ENCODE results near the gene PPP2R5C.

PPP2R5C gene

DNA sequence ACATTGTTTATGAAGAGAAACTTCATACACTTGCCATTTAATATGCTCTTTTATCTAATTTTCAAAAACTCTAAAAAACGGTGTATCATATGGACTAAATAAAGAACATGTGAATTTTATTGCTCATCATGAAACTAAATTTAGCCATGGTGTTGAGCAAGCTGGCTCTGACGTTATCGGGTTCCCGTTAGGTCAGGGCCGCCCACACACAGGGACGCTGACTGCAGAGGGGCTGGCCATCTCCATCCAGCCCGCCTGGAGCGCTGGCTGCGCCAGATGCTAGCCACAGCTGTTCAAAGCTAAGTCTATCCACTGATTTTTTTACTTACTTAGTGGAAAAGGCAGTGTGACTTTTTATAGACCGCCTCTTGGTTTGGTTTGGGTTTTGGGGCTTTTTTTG lies 166.3 kb downstream of the PPP2R5C start:
- no peak overlapping the region for H3K27ac ChIP-seq

DNA sequence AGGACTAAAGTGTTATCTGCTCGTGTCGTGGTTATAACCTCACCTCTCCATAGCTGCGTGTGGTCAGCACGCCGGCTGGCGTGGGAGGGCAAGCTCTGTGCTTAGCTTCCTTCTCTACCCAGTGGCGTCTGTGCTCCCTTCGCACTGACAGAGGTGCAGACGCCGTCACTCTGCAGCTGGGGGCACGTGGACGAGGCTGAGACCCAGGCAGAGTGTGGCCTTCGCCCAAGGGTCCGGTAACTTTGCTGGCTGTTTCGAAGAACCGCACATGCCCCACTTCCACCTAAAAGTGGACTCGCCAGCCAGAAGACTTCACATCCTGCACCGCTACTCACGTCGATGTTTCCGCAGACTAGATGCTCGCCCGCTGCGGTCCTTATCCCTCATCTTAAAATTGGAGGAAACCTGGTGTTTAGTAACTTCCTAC lies 166.9 kb downstream of the PPP2R5C start:
- H3K27ac ChIP-seq: no peak overlapping the region
- TF ChIP-seq, protein P1, sequence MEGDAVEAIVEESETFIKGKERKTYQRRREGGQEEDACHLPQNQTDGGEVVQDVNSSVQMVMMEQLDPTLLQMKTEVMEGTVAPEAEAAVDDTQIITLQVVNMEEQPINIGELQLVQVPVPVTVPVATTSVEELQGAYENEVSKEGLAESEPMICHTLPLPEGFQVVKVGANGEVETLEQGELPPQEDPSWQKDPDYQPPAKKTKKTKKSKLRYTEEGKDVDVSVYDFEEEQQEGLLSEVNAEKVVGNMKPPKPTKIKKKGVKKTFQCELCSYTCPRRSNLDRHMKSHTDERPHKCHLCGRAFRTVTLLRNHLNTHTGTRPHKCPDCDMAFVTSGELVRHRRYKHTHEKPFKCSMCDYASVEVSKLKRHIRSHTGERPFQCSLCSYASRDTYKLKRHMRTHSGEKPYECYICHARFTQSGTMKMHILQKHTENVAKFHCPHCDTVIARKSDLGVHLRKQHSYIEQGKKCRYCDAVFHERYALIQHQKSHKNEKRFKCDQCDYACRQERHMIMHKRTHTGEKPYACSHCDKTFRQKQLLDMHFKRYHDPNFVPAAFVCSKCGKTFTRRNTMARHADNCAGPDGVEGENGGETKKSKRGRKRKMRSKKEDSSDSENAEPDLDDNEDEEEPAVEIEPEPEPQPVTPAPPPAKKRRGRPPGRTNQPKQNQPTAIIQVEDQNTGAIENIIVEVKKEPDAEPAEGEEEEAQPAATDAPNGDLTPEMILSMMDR (conservative IDR thresholded peaks at IDR 0.05): no peak

More for the DNA sequence above, 166.3 kb downstream of the PPP2R5C start:
- TF ChIP-seq, protein P1 (conservative IDR thresholded peaks at IDR 0.05): no peak

DNA sequence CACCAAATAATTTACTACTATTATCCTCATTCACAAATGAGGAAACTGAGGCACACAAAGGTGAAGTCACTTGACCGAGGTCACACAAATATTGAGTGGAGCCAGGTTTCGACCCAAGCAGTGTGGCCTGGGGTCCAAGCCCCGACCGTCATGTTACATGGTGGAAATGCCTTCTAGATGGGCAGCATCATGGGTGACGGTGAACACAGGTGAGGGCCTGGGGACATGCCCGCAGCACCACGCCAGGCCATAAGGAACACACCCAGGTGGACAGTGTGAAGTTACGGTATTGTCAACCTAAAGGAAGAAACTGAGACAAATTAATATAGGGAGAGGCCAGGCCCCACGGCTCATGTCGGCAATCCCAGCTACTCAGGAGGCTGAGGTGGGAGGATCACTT lies 167.6 kb downstream of the PPP2R5C start:
- no peak overlapping the region for H3K27ac ChIP-seq
- TF ChIP-seq, protein P1 (conservative IDR thresholded peaks at IDR 0.05): no peak

DNA sequence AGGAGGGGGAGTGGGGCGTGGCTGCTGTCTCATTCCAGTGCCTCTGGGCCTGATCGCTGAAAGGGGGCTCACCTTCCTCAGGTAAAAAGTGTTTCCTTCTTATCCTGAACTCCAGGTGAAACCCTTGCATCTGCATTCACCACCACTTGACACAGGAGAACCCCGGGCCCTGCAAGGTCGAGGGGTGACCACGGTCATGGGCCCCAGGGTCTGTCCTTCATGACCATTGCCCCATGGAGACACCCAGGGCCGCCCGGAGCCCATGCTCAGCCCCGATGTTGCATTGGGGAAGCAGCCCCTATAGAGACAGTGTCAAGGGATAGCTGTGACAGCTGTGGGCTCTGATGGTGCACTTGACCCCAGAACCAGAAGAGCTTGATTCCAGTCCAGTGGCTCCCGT lies 168.4 kb downstream of the PPP2R5C start:
- no peak overlapping the region for H3K27ac ChIP-seq
- TF ChIP-seq, protein P1 (conservative IDR thresholded peaks at IDR 0.05): no peak

DNA sequence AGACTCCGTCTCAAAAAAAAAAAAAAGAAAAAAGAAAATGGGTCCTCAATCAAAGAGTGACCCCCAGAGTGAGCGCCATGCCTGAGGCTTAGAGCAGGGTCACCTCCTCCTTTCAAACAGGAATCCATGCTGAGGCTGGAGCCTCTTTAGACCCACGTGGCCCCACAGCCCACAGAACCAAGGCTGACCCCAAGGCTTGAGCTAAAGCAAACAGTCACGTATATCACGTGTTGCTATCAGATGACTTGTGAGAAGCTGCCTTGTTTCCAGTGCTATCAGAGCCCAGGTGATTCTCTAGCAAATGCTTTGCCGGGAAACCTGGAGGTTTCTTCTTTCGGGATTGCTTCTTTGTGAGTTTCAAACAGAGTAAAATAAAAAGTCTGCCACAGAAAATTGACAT lies 171.2 kb downstream of the PPP2R5C start:
- TF ChIP-seq, protein P1 (conservative IDR thresholded peaks at IDR 0.05): no peak
- H3K27ac ChIP-seq: no peak overlapping the region

DNA sequence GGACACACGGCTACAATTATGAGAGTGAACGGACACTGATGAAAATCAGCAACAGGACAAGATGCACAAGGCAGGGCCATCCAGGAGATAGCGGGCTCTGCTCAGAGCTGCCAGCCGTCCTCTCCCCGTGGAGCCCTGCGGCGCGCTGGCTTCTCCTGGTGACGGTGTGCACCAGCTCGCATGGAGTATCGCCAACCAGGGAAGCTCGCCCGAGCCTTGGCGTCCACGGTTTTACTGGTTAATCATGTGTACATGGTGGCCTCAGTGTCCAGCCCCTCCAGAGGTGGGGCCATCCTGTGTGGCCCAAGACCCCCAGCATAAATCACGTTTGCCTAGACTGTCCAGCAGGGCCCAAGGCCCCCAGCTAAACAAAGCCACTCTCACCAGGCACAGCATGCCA lies 171.7 kb downstream of the PPP2R5C start:
- H3K27ac ChIP-seq: no peak overlapping the region
- TF ChIP-seq, protein P1 (conservative IDR thresholded peaks at IDR 0.05): no peak

DNA sequence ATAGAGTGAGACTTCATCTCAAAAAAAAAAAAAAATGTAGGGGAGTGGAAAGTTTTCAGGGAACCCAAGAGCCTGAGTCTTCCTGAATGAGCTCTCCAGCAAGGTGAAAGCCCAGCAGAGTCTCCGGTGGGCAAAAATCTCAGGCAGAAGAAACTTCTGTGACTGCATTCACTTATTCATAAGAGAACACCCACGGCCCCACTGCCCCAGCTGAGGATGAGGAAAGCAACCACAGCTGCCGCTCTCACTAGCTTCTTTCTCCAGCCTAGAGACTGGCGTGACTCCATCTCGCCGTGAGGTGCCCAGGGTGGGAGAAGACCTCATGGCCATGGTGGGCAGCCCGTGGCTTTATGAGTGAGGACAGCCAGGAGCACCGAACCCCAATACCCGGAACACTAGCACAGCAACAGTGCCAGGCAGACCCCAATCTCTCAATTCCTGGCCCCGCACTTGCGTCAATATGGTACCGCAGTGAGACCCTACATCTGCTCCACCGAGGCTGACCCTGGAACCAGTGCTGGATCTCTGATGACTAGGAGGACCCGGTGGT lies 173.2 kb downstream of the PPP2R5C start:
- H3K27ac ChIP-seq: no peak overlapping the region
- TF ChIP-seq, protein P1 (conservative IDR thresholded peaks at IDR 0.05): no peak
